Kidney (tissue), 14 donors: ENCODE results near the gene PCA3. TPM values are rescaled to one million over a fixed set of nuclear protein-coding genes. Genes with fewer than 3 reads are reported as not detected.

Source experiments
- DNase-seq, 5 donors: peaks; one replicate each; pipeline ENCODE4 v3.0.0-alpha.2; 2013 to 2020
- FAIRE-seq: peaks from 2 replicates; lab custom pipeline; 2012; peaks lifted over from hg19 to GRCh38; lab: Jason Lieb, UNC
- H3K27ac ChIP-seq, 2 donors: one replicate each; pipeline ENCODE4 v1.7.0; 2013; ENCODE audit warnings: low read depth in 2 of 2, low read length in 2 of 2, inconsistent platforms in 1 of 2
- H3K27me3 ChIP-seq: one replicate; pipeline ENCODE4 v1.7.1; 2013; ENCODE audit warnings: low read length, inconsistent platforms; ENCODE audit not compliant: control insufficient read depth, insufficient read depth
- H3K36me3 ChIP-seq, 3 donors: one replicate each; pipeline versions ENCODE4 v1.7.0 to v1.7.1; 2013; ENCODE audit warnings: low read length in 3 of 3, control low read depth in 1 of 3, inconsistent platforms in 1 of 3; ENCODE audit not compliant: insufficient read depth in 3 of 3, control insufficient read depth in 2 of 3
- H3K4me1 ChIP-seq, 3 donors: one replicate each; pipeline versions ENCODE4 v1.7.0 to v1.7.1; 2013; ENCODE audit warnings: low read length in 3 of 3, inconsistent platforms in 1 of 3, low read depth in 1 of 3; ENCODE audit not compliant: control insufficient read depth in 2 of 3, insufficient read depth in 2 of 3
- H3K4me3 ChIP-seq, 3 donors: one replicate each; pipeline versions ENCODE4 v1.7.0 to v1.8.1; 2013; ENCODE audit warnings: low read length in 3 of 3, control low read depth in 1 of 3, inconsistent platforms in 1 of 3
- H3K9ac ChIP-seq, 3 donors: one replicate each; pipeline versions ENCODE4 v1.7.0 to v1.7.1; 2013; ENCODE audit warnings: low read length in 3 of 3, control low read depth in 1 of 3, inconsistent platforms in 1 of 3
- H3K9me3 ChIP-seq, 3 donors: one replicate each; pipeline versions ENCODE4 v1.7.0 to v1.7.1; 2013; ENCODE audit warnings: low read length in 3 of 3, control low read depth in 1 of 3, inconsistent platforms in 1 of 3; ENCODE audit not compliant: control insufficient read depth in 2 of 3, insufficient read depth in 1 of 3
- intact Hi-C: fragments of 100-400 bp; cut with DNase I; formaldehyde crosslinking; loops from one replicate; pipeline ENCODE4 v1.11.1; 2022
- polyA plus RNA-seq: library from polyadenylated mRNA; stranded (reverse); fragments of 350-450 nt; fragmentation: Illumina TruSeq; extraction: RNeasy Lipid Tissue Mini Kit (QIAGEN cat#74804); gene quantifications from one replicate; pipeline ENCODE4 v1.2.3, GENCODE V29; 2014; ENCODE audit warnings: low read depth, low replicate concordance; ENCODE audit not compliant: insufficient read depth
- total RNA-seq: library from RNA; stranded (reverse); fragmentation: NEBNext Ultra II Directional; extraction: Animal tissue kit (Norgen Biotek cat#: 25700); gene quantifications from one replicate; pipeline ENCODE4 v1.2.1, GENCODE V29; 2021
- TF ChIP-seq, protein P1 (sequence below): IDR thresholded peaks from 3 replicates; pipeline ENCODE4 v1.5.1; 2012; ENCODE audit warnings: mild to moderate bottlenecking, moderate library complexity, borderline replicate concordance; ENCODE audit not compliant: insufficient read depth; ENCODE audit errors: extremely low read depth
- donor health status: control.
- donor health status: control.
- donor health status: control.
- donor health status: control.
- donor health status: control.
- donor health status: DM: yes; HTN: yes; CAD: no.
- donor health status: Normal renal cell carcinoma (clear cell type).

Gene PCA3
- total and polyA plus RNA-seq, 2 donors from 2014 or later = 0.11 TPM; not detected in 1

DNA sequence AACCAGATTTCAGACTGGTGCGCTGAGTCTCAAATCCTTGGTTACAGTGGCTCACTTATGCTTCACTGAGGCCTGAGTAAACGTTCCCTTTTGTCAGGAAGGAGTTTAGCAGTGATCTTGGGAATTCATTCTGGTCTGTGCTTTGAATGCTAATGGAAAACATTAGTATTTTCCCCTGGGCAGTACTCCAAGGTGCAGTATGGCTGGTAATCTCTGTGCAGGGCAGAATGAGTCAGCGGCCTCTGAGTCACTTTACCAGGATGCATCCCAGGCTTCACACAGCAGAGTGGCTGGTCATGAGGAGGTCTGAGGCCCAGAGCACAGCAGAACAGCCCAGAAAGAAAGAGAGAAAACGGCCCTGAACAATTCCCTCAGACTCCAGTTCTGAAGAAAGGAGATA lies 54.0 kb downstream of the PCA3 start:
- Histone ChIP-seq H3K9me3 (no peaks in the 10 kb centered on the region), H3K4me1 (no peaks in the 10 kb centered on the region), H3K27me3 (no peaks in the 10 kb centered on the region), H3K9ac (no peak overlapping the region), H3K4me3 (no peak overlapping the region), H3K27ac (no peak overlapping the region), H3K36me3 (no peaks in the 10 kb centered on the region)
- TF ChIP-seq, protein P1, sequence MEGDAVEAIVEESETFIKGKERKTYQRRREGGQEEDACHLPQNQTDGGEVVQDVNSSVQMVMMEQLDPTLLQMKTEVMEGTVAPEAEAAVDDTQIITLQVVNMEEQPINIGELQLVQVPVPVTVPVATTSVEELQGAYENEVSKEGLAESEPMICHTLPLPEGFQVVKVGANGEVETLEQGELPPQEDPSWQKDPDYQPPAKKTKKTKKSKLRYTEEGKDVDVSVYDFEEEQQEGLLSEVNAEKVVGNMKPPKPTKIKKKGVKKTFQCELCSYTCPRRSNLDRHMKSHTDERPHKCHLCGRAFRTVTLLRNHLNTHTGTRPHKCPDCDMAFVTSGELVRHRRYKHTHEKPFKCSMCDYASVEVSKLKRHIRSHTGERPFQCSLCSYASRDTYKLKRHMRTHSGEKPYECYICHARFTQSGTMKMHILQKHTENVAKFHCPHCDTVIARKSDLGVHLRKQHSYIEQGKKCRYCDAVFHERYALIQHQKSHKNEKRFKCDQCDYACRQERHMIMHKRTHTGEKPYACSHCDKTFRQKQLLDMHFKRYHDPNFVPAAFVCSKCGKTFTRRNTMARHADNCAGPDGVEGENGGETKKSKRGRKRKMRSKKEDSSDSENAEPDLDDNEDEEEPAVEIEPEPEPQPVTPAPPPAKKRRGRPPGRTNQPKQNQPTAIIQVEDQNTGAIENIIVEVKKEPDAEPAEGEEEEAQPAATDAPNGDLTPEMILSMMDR = no peak
- intact Hi-C loops = no loop called here
- FAIRE-seq = no peak
- DNase-seq = peak in 3 of 5 donors; percentile 23 to 86 (median 58)

- H3K36me3 ChIP-seq = no peaks in the 10 kb centered on the region
- intact Hi-C loops = no loop called here
- H3K9ac ChIP-seq = no peak overlapping the region
- TF ChIP-seq, protein P1 = no peak
- DNase-seq = no peak
- no peaks in the 10 kb centered on the region for H3K27me3 ChIP-seq
- H3K4me3 ChIP-seq = no peak overlapping the region
- H3K9me3 ChIP-seq = no peaks in the 10 kb centered on the region
- no peak for FAIRE-seq
- H3K4me1 ChIP-seq = no peaks in the 10 kb centered on the region
- H3K27ac ChIP-seq = no peak overlapping the region
These were observed 56.2 kb downstream of the PCA3 start for GRCh38 chr9:76820431-76820830.

- no peaks in the 10 kb centered on the region for H3K36me3 ChIP-seq
- H3K9me3 ChIP-seq = no peaks in the 10 kb centered on the region
- DNase-seq = no peak
- no peaks in the 10 kb centered on the region for H3K27me3 ChIP-seq
- TF ChIP-seq, protein P1 = no peak
- H3K4me1 ChIP-seq = no peaks in the 10 kb centered on the region
- no peak overlapping the region for H3K4me3 ChIP-seq
- H3K9ac ChIP-seq = no peak overlapping the region
- FAIRE-seq = no peak
- H3K27ac ChIP-seq = no peak overlapping the region
- intact Hi-C loops = no loop called here
These were observed 63.2 kb downstream of the PCA3 start for GRCh38 chr9:76827296-76828080.
